ENCODE results near the gene RTKN2. TPM values are rescaled to one million over a fixed set of nuclear protein-coding genes. Genes with fewer than 3 reads are reported as not detected.

The RTKN2 gene
- total and polyA plus RNA-seq, 4 donors, result 0.05 to 0.93 (median 0.17) TPM; not detected in 1

GRCh38 chr10:62244785-62245467 is 23.7 kb downstream of the RTKN2 start:
- 32% methylated on average over 5 of the region's 5 CpGs for WGBS
- H3K27ac ChIP-seq (ENCODE audit: low read depth in 1 of 2, low read length in 2 of 2), result no peak overlapping the region
- no peak for DNase-seq (ENCODE audit: low spot score)

GRCh38 chr10:62244088-62244487 is 24.6 kb downstream of the RTKN2 start:
- H3K9me3 ChIP-seq (ENCODE audit: control insufficient read depth in 4 of 4, low read length in 3 of 4), result no peaks in the 10 kb centered on the region
- H3K4me1 ChIP-seq (ENCODE audit: control insufficient read depth in 4 of 4, insufficient read depth in 4 of 4, low read length in 3 of 4), result no peaks in the 10 kb centered on the region
- H3K27ac ChIP-seq (ENCODE audit: low read depth in 1 of 2, low read length in 2 of 2), result peak overlapping the region in 1 of 2 donors; percentile 6
- no peaks in the 10 kb centered on the region for H3K36me3 ChIP-seq (ENCODE audit: control insufficient read depth in 4 of 4, insufficient read depth in 3 of 4, low read depth in 1 of 4, low read length in 3 of 4)
- no peak overlapping the region for H3K9ac ChIP-seq (ENCODE audit: low read depth in 1 of 2, low read length in 2 of 2)
- DNase-seq (ENCODE audit: low spot score), result no peak
- H3K27me3 ChIP-seq (ENCODE audit: control insufficient read depth in 4 of 4, insufficient read depth in 4 of 4, low read length in 3 of 4), result no peaks in the 10 kb centered on the region
- WGBS, result 87% methylated on average over 3 of the region's 3 CpGs
- TF ChIP-seq JUND (IDR thresholded peaks at IDR 0.05) (no peak), SP1 (IDR thresholded peaks at IDR 0.05) (no peak), YY1 (IDR thresholded peaks at IDR 0.05) (no peak), ATF3 (IDR thresholded peaks at IDR 0.05) (no peak), FOXA1 (IDR thresholded peaks at IDR 0.05) (no peak), RXRA (IDR thresholded peaks at IDR 0.05) (no peak), NR2F2 (IDR thresholded peaks at IDR 0.05) (no peak), FOXA2 (IDR thresholded peaks at IDR 0.05) (no peak), CTCF (IDR thresholded peaks at IDR 0.05; ENCODE audit: low read depth, low read length, missing input control) (no peak), TAF1 (conservative IDR thresholded peaks at IDR 0.05) (no peak), HNF4A (conservative IDR thresholded peaks at IDR 0.05) (no peak), GABPA (IDR thresholded peaks at IDR 0.05 in 1 of 2, conservative IDR thresholded peaks at IDR 0.05 in 1 of 2) (no peak), HNF4G (IDR thresholded peaks at IDR 0.05) (no peak), MAX (IDR thresholded peaks at IDR 0.05) (no peak), RAD21 (IDR thresholded peaks at IDR 0.05) (no peak), REST (IDR thresholded peaks at IDR 0.05) (no peak), ZBTB33 (IDR thresholded peaks at IDR 0.05) (no peak)
- H3K4me3 ChIP-seq (ENCODE audit: low read depth in 1 of 3, low read length in 3 of 3), result no peak overlapping the region

More at GRCh38 chr10:62244785-62245467, 23.7 kb downstream of the RTKN2 start:
- Histone ChIP-seq H3K36me3 (ENCODE audit: control insufficient read depth in 4 of 4, insufficient read depth in 3 of 4, low read depth in 1 of 4, low read length in 3 of 4) (no peaks in the 10 kb centered on the region), H3K4me3 (ENCODE audit: low read depth in 1 of 3, low read length in 3 of 3) (no peak overlapping the region), H3K27me3 (ENCODE audit: control insufficient read depth in 4 of 4, insufficient read depth in 4 of 4, low read length in 3 of 4) (no peaks in the 10 kb centered on the region), H3K9me3 (ENCODE audit: control insufficient read depth in 4 of 4, low read length in 3 of 4) (no peaks in the 10 kb centered on the region), H3K9ac (ENCODE audit: low read depth in 1 of 2, low read length in 2 of 2) (peak overlapping the region in 1 of 2 donors; percentile 9), H3K4me1 (ENCODE audit: control insufficient read depth in 4 of 4, insufficient read depth in 4 of 4, low read length in 3 of 4) (no peaks in the 10 kb centered on the region)
- peak; percentile 81 for TF ChIP-seq CTCF (IDR thresholded peaks at IDR 0.05; ENCODE audit: low read depth, low read length, missing input control)
- peak; percentile 31 for TF ChIP-seq YY1 (IDR thresholded peaks at IDR 0.05)
- TF ChIP-seq RAD21 (IDR thresholded peaks at IDR 0.05), result peak; percentile 99 to 100
- TF ChIP-seq MAX (IDR thresholded peaks at IDR 0.05), result no peak

Measured in liver (tissue), 9 donors.